Cerebellar cortex (tissue), 1 donor: Measurements from ENCODE around the gene MNAT1.
"Not testable (repeated sequence)": the region's sequence is repeated elsewhere in the genome, so short reads cannot be mapped to it uniquely, and the experiment has no call there.

Experiments used
- DNase-seq: peaks from one replicate; pipeline ENCODE4 v3.0.0-alpha.2; 2015; ENCODE audit warnings: low spot score

Gene MNAT1

GRCh38 chr14:60734465-60735242, at the start of gene MNAT1:
MNAT1 (plus strand) TSS chr14:60734761; CDS start chr14:60734863, 102 bp downstream.
- DNase-seq, result peak; percentile 91

GRCh38 chr14:60686865-60687264, 47.7 kb upstream of the MNAT1 start:
- DNase-seq, result no peak

GRCh38 chr14:60691383-60692113, 43.0 kb upstream of the MNAT1 start:
- DNase-seq, result no peak

GRCh38 chr14:60695327-60695726, 39.2 kb upstream of the MNAT1 start:
- DNase-seq, result no peak

- no peak for DNase-seq
Measured at GRCh38 chr14:60700598-60700997, 34.0 kb upstream of the MNAT1 start.

- no peak for DNase-seq
Measured at GRCh38 chr14:60705100-60705499, 29.5 kb upstream of the MNAT1 start.

GRCh38 chr14:60707858-60708257, 26.7 kb upstream of the MNAT1 start:
- no peak for DNase-seq

GRCh38 chr14:60710494-60710893, 24.1 kb upstream of the MNAT1 start:
- DNase-seq, result no peak

- no peak for DNase-seq
Measured at GRCh38 chr14:60713513-60713912, 21.0 kb upstream of the MNAT1 start.

- no peak for DNase-seq
Measured at GRCh38 chr14:60720391-60720790, 14.2 kb upstream of the MNAT1 start.

- peak; percentile 16 for DNase-seq
Measured at GRCh38 chr14:60720962-60721325, 13.6 kb upstream of the MNAT1 start.

GRCh38 chr14:60721326-60722106, 13.0 kb upstream of the MNAT1 start:
- DNase-seq, result peak; percentile 52

- no peak for DNase-seq
Measured at GRCh38 chr14:60722107-60722356, 12.5 kb upstream of the MNAT1 start.

- DNase-seq, result peak; percentile 52
Measured at GRCh38 chr14:60722357-60723115, 12.0 kb upstream of the MNAT1 start.

GRCh38 chr14:60723116-60723906, 11.2 kb upstream of the MNAT1 start:
- DNase-seq, result peak; percentile 49

GRCh38 chr14:60723907-60724618, 10.5 kb upstream of the MNAT1 start, which contains the start of gene SIX4:
SIX4 (minus strand) TSS chr14:60724351; CDS start chr14:60724074, 277 bp downstream.
- peak; percentile 92 for DNase-seq

- not testable (repeated sequence) for DNase-seq
Measured at GRCh38 chr14:60731291-60731690, 3.3 kb upstream of the MNAT1 start.

GRCh38 chr14:60732840-60733483, 1.6 kb upstream of the MNAT1 start:
- no peak for DNase-seq

GRCh38 chr14:60735416-60735815, 855 bp downstream of the MNAT1 start:
- DNase-seq, result peak; percentile 18

GRCh38 chr14:60736494-60736893, 1.9 kb downstream of the MNAT1 start:
- DNase-seq, result no peak
